Measurements from ENCODE around the gene MRPL1.

Gene MRPL1

GRCh38 chr4:77844363-77844762, 18.3 kb upstream of the MRPL1 start:
- TF ChIP-seq CTCF (conservative IDR thresholded peaks at IDR 0.05; ENCODE audit: low read length) = no peak
- no peaks in the 10 kb centered on the region for H4K20me1 ChIP-seq (ENCODE audit: insufficient read depth, low read length, poor library complexity, severe bottlenecking)
- no peaks in the 10 kb centered on the region for H3K79me2 ChIP-seq (ENCODE audit: insufficient read depth, low read length)
- H3F3A ChIP-seq (ENCODE audit: low read depth) = no peaks in the 10 kb centered on the region
- H3K9me2 ChIP-seq (replicated peaks; ENCODE audit: low read depth, low read length) = no peaks in the 10 kb centered on the region
- no peak overlapping the region for H3K9ac ChIP-seq (ENCODE audit: low read depth, low read length, poor library complexity, severe bottlenecking)
- no peaks in the 10 kb centered on the region for H3K27me3 ChIP-seq (ENCODE audit: insufficient read depth, low read length, poor library complexity, severe bottlenecking)
- no peak overlapping the region for H3K4me3 ChIP-seq (ENCODE audit: low read length, poor library complexity, severe bottlenecking)
- H2AFZ ChIP-seq (ENCODE audit: low read length) = no peak overlapping the region
- no peaks in the 10 kb centered on the region for H3K36me3 ChIP-seq (ENCODE audit: insufficient read depth, low read length)
- H3K4me2 ChIP-seq (ENCODE audit: low read depth, low read length, poor library complexity, severe bottlenecking) = no peak overlapping the region
- H3K9me3 ChIP-seq (ENCODE audit: insufficient read depth, low read depth, low read length) = no peaks in the 10 kb centered on the region
- H3K4me1 ChIP-seq (ENCODE audit: insufficient read depth, low read length, poor library complexity, severe bottlenecking) = no peaks in the 10 kb centered on the region

GRCh38 chr4:77845400-77845799, 17.2 kb upstream of the MRPL1 start:
- no peak for TF ChIP-seq EZH2phosphoT487 (IDR thresholded peaks at IDR 0.05; ENCODE audit: borderline replicate concordance)
- TF ChIP-seq CTCF (conservative IDR thresholded peaks at IDR 0.05; ENCODE audit: low read length) = no peak
- Histone ChIP-seq H3K9ac (ENCODE audit: low read depth, low read length, poor library complexity, severe bottlenecking) (no peak overlapping the region), H3K79me2 (ENCODE audit: insufficient read depth, low read length) (no peaks in the 10 kb centered on the region), H4K20me1 (ENCODE audit: insufficient read depth, low read length, poor library complexity, severe bottlenecking) (no peaks in the 10 kb centered on the region), H3K4me2 (ENCODE audit: low read depth, low read length, poor library complexity, severe bottlenecking) (no peak overlapping the region), H3K4me1 (ENCODE audit: insufficient read depth, low read length, poor library complexity, severe bottlenecking) (no peaks in the 10 kb centered on the region), H3K9me3 (ENCODE audit: insufficient read depth, low read depth, low read length) (no peaks in the 10 kb centered on the region), H3F3A (ENCODE audit: low read depth) (no peaks in the 10 kb centered on the region), H2AFZ (ENCODE audit: low read length) (no peak overlapping the region), H3K36me3 (ENCODE audit: insufficient read depth, low read length) (no peaks in the 10 kb centered on the region), H3K4me3 (ENCODE audit: low read length, poor library complexity, severe bottlenecking) (no peak overlapping the region), H3K27me3 (ENCODE audit: insufficient read depth, low read length, poor library complexity, severe bottlenecking) (no peaks in the 10 kb centered on the region), H3K9me2 (replicated peaks; ENCODE audit: low read depth, low read length) (no peaks in the 10 kb centered on the region)

GRCh38 chr4:77845929-77846328, 16.7 kb upstream of the MRPL1 start:
- Histone ChIP-seq H3K4me2 (ENCODE audit: low read depth, low read length, poor library complexity, severe bottlenecking) (no peak overlapping the region), H3F3A (ENCODE audit: low read depth) (no peaks in the 10 kb centered on the region), H3K9me3 (ENCODE audit: insufficient read depth, low read depth, low read length) (no peaks in the 10 kb centered on the region), H3K79me2 (ENCODE audit: insufficient read depth, low read length) (no peaks in the 10 kb centered on the region), H3K4me1 (ENCODE audit: insufficient read depth, low read length, poor library complexity, severe bottlenecking) (no peaks in the 10 kb centered on the region), H3K4me3 (ENCODE audit: low read length, poor library complexity, severe bottlenecking) (no peak overlapping the region), H3K9me2 (replicated peaks; ENCODE audit: low read depth, low read length) (no peaks in the 10 kb centered on the region), H2AFZ (ENCODE audit: low read length) (no peak overlapping the region), H3K9ac (ENCODE audit: low read depth, low read length, poor library complexity, severe bottlenecking) (no peak overlapping the region), H4K20me1 (ENCODE audit: insufficient read depth, low read length, poor library complexity, severe bottlenecking) (no peaks in the 10 kb centered on the region), H3K36me3 (ENCODE audit: insufficient read depth, low read length) (no peaks in the 10 kb centered on the region), H3K27me3 (ENCODE audit: insufficient read depth, low read length, poor library complexity, severe bottlenecking) (no peaks in the 10 kb centered on the region)
- TF ChIP-seq CTCF (conservative IDR thresholded peaks at IDR 0.05; ENCODE audit: low read length) = no peak
- no peak for TF ChIP-seq EZH2phosphoT487 (IDR thresholded peaks at IDR 0.05; ENCODE audit: borderline replicate concordance)
